ENCODE results near the gene PLCD1.

Gene PLCD1

GRCh38 chr3:38006031-38006430 lies 23.4 kb downstream of the PLCD1 start:
- DNase-seq (ENCODE audit: low read depth), result no peak
- H3K4me3 ChIP-seq (ENCODE audit: low read depth, low read length), result no peak overlapping the region
- no peak for TF ChIP-seq CTCF (IDR thresholded peaks at IDR 0.05; ENCODE audit: low read depth, low read length, missing control alignments)

- TF ChIP-seq CTCF (IDR thresholded peaks at IDR 0.05; ENCODE audit: low read depth, low read length, missing control alignments), result no peak
- no peak for DNase-seq (ENCODE audit: low read depth)
- H3K4me3 ChIP-seq (ENCODE audit: low read depth, low read length), result no peak overlapping the region
Measured at GRCh38 chr3:38005076-38006020, 24.1 kb downstream of the PLCD1 start.

GRCh38 chr3:38004415-38005075 lies 24.9 kb downstream of the PLCD1 start:
- DNase-seq (ENCODE audit: low read depth), result no peak
- TF ChIP-seq CTCF (IDR thresholded peaks at IDR 0.05; ENCODE audit: low read depth, low read length, missing control alignments), result peak; percentile 74
- H3K4me3 ChIP-seq (ENCODE audit: low read depth, low read length), result no peak overlapping the region

GRCh38 chr3:38003817-38004414 lies 25.5 kb downstream of the PLCD1 start:
- TF ChIP-seq CTCF (IDR thresholded peaks at IDR 0.05; ENCODE audit: low read depth, low read length, missing control alignments), result no peak
- no peak overlapping the region for H3K4me3 ChIP-seq (ENCODE audit: low read depth, low read length)
- DNase-seq (ENCODE audit: low read depth), result no peak

- DNase-seq (ENCODE audit: low read depth), result no peak
- peak; percentile 92 for TF ChIP-seq CTCF (IDR thresholded peaks at IDR 0.05; ENCODE audit: low read depth, low read length, missing control alignments)
- H3K4me3 ChIP-seq (ENCODE audit: low read depth, low read length), result no peak overlapping the region
Measured at GRCh38 chr3:38003371-38003816, 26.0 kb downstream of the PLCD1 start.

GRCh38 chr3:38002940-38003339 lies 26.5 kb downstream of the PLCD1 start:
- no peak overlapping the region for H3K4me3 ChIP-seq (ENCODE audit: low read depth, low read length)
- DNase-seq (ENCODE audit: low read depth), result no peak
- TF ChIP-seq CTCF (IDR thresholded peaks at IDR 0.05; ENCODE audit: low read depth, low read length, missing control alignments), result no peak
